Parathyroid adenoma (tissue), 2 donors: ENCODE data around the gene CRYBG1.

Source experiments
- H2AFZ ChIP-seq: fragments of 300-600 bp; sonication (generic); one replicate; pipeline ENCODE4 v1.7.0; 2017; ENCODE audit warnings: antibody characterized with exemption, mild to moderate bottlenecking
- H3K27ac ChIP-seq: fragments of 300-600 bp; sonication (generic); one replicate; pipeline ENCODE4 v1.7.0; 2017
- H3K27me3 ChIP-seq: fragments of 300-600 bp; sonication (generic); one replicate; pipeline ENCODE4 v1.7.0; 2017; ENCODE audit warnings: low read length; ENCODE audit not compliant: control insufficient read depth, insufficient read depth
- H3K36me3 ChIP-seq: fragments of 300-600 bp; sonication (generic); one replicate; pipeline ENCODE4 v1.7.0; 2017; ENCODE audit warnings: low read length; ENCODE audit not compliant: control insufficient read depth, insufficient read depth
- H3K4me1 ChIP-seq: fragments of 300-600 bp; sonication (generic); one replicate; pipeline ENCODE4 v1.7.0; 2017; ENCODE audit warnings: control low read depth
- H3K4me2 ChIP-seq: fragments of 300-600 bp; sonication (generic); one replicate; pipeline ENCODE4 v1.7.0; 2017; ENCODE audit warnings: low read length
- H3K4me3 ChIP-seq: fragments of 300-600 bp; sonication (generic); one replicate; pipeline ENCODE4 v1.7.0; 2017; ENCODE audit warnings: low read depth, low read length
- H3K79me2 ChIP-seq: fragments of 300-600 bp; sonication (generic); one replicate; pipeline ENCODE4 v1.7.0; 2017; ENCODE audit warnings: control low read depth
- H3K9ac ChIP-seq: fragments of 300-600 bp; sonication (generic); one replicate; pipeline ENCODE4 v1.7.0; 2017; ENCODE audit warnings: mild to moderate bottlenecking
- H3K9me3 ChIP-seq: fragments of 300-600 bp; sonication (generic); one replicate; pipeline ENCODE4 v1.7.0; 2017; ENCODE audit warnings: low read length; ENCODE audit not compliant: control insufficient read depth
- TF ChIP-seq, protein P1 (sequence below): fragments of 300-600 bp; sonication (generic); IDR thresholded peaks from one replicate; pipeline ENCODE4 v1.7.0; 2017; ENCODE audit warnings: antibody characterized with exemption, mild to moderate bottlenecking
- donor health status: primary hyperparathyroidism.

The CRYBG1 gene

DNA sequence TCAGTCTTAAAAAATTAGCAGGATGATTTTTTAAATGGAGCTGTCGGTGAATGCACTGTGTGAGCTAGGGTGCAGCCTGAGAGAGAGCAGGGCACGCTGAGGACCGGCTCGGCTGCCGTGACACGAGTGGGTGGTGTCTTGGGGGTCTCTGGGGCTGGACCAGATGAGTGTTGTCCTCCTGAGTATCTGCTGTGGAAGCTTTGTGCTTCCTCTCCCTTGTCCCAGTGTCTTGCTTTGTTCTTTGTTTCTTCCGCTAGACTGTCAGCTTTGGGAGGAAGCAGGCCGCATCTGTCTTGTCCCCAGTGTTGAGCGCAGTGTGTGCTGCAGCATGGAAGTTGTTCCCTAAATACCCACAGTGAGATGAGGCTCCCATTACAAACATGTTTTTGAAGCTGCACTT lies 179.4 kb downstream of the CRYBG1 start:
- Histone ChIP-seq H3K36me3 (no peaks in the 10 kb centered on the region), H3K27ac (no peak overlapping the region), H3K79me2 (no peaks in the 10 kb centered on the region), H3K9me3 (no peaks in the 10 kb centered on the region), H3K9ac (no peak overlapping the region), H3K27me3 (no peaks in the 10 kb centered on the region), H3K4me1 (no peaks in the 10 kb centered on the region), H2AFZ (no peak overlapping the region), H3K4me3 (no peak overlapping the region), H3K4me2 (no peak overlapping the region)
- TF ChIP-seq, protein P1, sequence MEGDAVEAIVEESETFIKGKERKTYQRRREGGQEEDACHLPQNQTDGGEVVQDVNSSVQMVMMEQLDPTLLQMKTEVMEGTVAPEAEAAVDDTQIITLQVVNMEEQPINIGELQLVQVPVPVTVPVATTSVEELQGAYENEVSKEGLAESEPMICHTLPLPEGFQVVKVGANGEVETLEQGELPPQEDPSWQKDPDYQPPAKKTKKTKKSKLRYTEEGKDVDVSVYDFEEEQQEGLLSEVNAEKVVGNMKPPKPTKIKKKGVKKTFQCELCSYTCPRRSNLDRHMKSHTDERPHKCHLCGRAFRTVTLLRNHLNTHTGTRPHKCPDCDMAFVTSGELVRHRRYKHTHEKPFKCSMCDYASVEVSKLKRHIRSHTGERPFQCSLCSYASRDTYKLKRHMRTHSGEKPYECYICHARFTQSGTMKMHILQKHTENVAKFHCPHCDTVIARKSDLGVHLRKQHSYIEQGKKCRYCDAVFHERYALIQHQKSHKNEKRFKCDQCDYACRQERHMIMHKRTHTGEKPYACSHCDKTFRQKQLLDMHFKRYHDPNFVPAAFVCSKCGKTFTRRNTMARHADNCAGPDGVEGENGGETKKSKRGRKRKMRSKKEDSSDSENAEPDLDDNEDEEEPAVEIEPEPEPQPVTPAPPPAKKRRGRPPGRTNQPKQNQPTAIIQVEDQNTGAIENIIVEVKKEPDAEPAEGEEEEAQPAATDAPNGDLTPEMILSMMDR, result no peak

DNA sequence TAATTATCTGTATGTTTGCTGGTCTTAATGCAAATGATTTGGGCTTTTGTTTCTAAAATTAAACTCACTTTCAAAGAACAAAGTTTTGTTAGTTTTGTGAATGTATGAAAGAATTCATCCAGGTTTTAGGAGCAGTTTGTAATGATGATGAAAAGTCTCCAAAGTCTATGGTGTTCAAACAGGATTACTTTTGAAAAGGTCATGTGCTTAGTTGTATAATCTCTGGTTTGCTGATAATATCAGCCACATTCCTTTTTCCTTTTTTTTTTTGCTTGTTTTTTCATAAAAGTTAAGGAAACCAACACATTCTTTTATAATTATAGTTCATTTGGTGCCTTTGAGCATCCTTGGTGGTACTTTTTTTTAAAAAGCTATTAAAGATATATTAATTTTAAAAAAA lies 179.9 kb downstream of the CRYBG1 start:
- H3K4me2 ChIP-seq, result no peak overlapping the region
- H3K79me2 ChIP-seq, result no peaks in the 10 kb centered on the region
- no peak overlapping the region for H2AFZ ChIP-seq
- TF ChIP-seq, protein P1, result no peak
- no peak overlapping the region for H3K27ac ChIP-seq
- H3K27me3 ChIP-seq, result no peaks in the 10 kb centered on the region
- no peak overlapping the region for H3K9ac ChIP-seq
- H3K9me3 ChIP-seq, result no peaks in the 10 kb centered on the region
- no peak overlapping the region for H3K4me3 ChIP-seq
- H3K4me1 ChIP-seq, result no peaks in the 10 kb centered on the region
- no peaks in the 10 kb centered on the region for H3K36me3 ChIP-seq

DNA sequence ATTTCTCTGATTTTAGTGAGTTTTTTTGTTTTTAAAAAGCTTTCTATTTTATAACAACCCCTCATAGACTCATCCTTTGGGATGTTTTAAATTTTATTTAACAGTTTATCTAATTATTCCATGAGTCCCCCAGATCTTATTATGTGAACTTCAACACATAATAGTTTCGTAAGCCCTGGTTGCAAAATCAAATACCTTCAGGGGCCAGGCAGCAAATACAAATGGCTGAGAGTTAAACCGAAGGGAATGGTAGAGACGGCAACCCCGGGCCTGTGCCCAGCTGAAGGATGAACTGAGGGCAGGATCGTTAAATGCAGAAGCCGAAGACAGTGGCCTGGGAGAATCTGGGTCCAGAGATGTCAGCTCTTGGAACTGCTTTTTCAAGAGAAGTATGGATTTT lies 180.4 kb downstream of the CRYBG1 start:
- H3K9me3 ChIP-seq, result no peaks in the 10 kb centered on the region
- no peaks in the 10 kb centered on the region for H3K27me3 ChIP-seq
- no peak overlapping the region for H3K9ac ChIP-seq
- no peaks in the 10 kb centered on the region for H3K4me1 ChIP-seq
- TF ChIP-seq, protein P1, result no peak
- H3K36me3 ChIP-seq, result no peaks in the 10 kb centered on the region
- no peak overlapping the region for H2AFZ ChIP-seq
- H3K4me3 ChIP-seq, result no peak overlapping the region
- H3K27ac ChIP-seq, result no peak overlapping the region
- H3K4me2 ChIP-seq, result no peak overlapping the region
- H3K79me2 ChIP-seq, result no peaks in the 10 kb centered on the region

DNA sequence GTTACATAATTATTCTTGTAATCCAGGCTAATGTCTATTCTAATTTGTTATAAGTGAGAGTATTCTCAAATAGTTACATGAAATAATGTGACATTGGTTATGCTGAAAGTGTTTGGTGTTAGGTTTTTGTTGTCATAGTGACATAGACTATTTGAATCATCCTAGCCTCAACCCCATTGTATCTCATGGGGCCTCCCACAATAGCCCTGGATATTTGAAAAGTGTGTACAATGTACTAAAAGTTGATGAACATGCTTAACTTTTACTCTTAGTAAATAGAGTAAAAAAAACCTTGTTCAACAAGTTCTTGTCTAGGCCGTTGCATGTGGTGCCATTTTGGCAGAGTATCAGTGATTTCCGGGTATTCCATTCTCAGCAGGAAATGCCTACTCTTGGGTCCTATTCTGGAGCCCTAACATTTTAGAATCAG lies 185.8 kb downstream of the CRYBG1 start:
- no peak overlapping the region for H3K27ac ChIP-seq
- no peak overlapping the region for H2AFZ ChIP-seq
- H3K36me3 ChIP-seq, result no peaks in the 10 kb centered on the region
- TF ChIP-seq, protein P1, result no peak
- H3K9me3 ChIP-seq, result no peaks in the 10 kb centered on the region
- no peaks in the 10 kb centered on the region for H3K79me2 ChIP-seq
- no peak overlapping the region for H3K4me3 ChIP-seq
- no peaks in the 10 kb centered on the region for H3K27me3 ChIP-seq
- H3K9ac ChIP-seq, result peak overlapping the region; percentile 9
- no peak overlapping the region for H3K4me2 ChIP-seq
- no peaks in the 10 kb centered on the region for H3K4me1 ChIP-seq

DNA sequence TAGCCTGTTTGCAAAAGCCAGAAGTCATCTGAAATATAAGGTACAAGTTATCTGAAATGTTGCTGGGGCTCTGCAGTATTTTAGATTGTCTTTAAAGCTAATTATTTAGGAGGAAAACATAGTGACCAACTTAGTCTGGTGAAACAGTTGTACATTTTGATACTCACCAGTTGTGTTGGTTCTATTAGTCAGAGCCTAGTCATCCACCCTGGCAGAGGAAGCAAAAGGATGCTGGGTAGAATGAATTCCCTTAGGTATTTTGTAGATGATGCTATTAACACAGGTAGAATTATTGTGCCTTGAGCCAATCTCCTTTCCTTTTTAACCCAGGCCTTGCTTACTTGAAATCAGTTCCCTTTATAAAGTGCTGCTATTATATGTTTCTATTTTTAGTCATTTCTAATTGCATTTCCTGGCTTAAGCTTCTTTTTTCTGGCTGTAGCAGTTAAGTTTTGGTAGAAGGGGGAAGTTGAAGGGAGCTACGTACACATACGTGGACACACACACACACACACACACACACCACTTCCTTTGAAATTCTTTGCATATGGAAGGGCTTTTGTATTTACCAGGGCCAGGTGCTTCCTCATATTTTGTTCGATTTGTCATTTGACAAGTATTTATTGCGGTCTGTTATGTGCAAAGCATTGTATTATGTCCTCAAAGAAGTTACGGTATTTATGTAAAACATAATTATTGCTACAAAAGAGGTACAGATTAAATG lies 186.3 kb downstream of the CRYBG1 start:
- no peaks in the 10 kb centered on the region for H3K79me2 ChIP-seq
- H3K4me2 ChIP-seq, result no peak overlapping the region
- no peaks in the 10 kb centered on the region for H3K4me1 ChIP-seq
- no peak overlapping the region for H3K4me3 ChIP-seq
- no peak overlapping the region for H3K27ac ChIP-seq
- H3K27me3 ChIP-seq, result no peaks in the 10 kb centered on the region
- no peaks in the 10 kb centered on the region for H3K36me3 ChIP-seq
- no peaks in the 10 kb centered on the region for H3K9me3 ChIP-seq
- no peak overlapping the region for H2AFZ ChIP-seq
- peak overlapping the region; percentile 9 for H3K9ac ChIP-seq
- TF ChIP-seq, protein P1, result no peak
